NCI-H2171 (cell line): ENCODE data around the gene MAN2A1.
"Not testable (repeated sequence)": the region's sequence is repeated elsewhere in the genome, so short reads cannot be mapped to it uniquely, and the experiment has no call there.

ENCODE experiments used
- DNase-seq: peaks from one replicate; lab custom pipeline; 2025; lab: John Stamatoyannopoulos, UW

The MAN2A1 gene

GRCh38 chr5:109826426-109826825 lies 136.7 kb downstream of the MAN2A1 start:
- no peak for DNase-seq

- DNase-seq: no peak
Measured at GRCh38 chr5:109829331-109829730, 139.6 kb downstream of the MAN2A1 start.

GRCh38 chr5:109830955-109831502 lies 141.3 kb downstream of the MAN2A1 start:
- DNase-seq: no peak

DNA sequence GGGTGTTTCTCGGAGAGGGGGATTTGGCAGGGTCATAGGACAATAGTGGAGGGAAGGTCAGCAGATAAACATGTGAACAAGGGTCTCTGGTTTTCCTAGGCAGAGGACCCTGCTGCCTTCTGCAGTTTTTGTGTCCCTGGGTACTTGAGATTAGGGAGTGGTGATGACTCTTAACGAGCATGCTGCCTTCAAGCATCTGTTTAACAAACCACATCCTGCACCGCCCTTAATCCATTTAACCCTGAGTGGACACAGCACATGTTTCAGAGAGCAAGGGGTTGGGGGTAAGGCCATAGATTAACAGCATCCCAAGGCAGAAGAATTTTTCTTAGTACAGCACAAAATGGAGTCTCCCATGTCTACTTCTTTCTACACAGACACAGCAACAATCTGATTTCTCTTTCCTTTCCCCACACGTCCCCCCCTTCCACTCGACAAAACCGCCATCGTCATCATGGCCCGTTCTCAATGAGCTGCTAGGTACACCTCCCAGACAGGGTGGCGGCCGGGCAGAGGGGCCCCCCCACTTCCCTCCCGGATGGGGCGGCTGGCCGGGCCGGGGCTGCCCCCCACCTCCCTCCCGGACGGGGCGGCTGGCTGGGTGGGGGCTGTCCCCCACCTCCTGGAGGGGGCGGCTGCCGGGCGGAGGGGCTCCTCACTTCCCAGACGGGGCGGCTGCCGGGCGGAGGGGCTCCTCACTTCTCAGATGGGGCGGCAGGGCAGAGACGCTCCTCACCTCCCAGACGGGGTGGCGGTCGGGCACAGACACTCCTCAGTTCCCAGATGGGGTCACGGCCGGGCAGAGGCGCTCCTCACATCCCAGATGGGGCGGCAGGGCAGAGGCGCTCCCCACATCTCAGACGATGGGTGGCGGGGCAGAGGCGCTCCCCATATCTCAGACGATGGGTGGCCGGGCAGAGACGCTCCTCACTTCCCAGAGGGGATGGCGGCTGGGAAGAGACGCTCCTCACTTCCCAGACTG lies 142.8 kb downstream of the MAN2A1 start:
- DNase-seq: not testable (repeated sequence)

DNA sequence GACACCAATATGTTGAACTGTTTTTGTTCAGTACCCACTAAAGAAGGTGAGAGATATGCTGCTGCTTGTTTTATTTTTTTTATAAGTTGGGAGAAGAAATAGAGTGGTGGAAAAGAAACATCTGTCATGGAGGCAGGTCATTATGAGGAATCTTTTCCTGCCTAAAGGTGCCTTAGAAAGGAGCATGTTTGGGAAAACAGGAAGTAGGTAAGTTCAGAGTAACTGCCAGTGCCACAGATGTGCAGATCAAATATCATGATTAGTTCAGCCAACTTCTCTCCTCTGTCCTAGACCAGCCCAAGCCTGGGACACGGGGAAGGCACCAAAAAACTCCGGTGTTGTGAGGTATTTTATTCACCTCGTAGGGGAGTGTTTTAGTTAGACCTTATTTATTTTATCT lies 144.2 kb downstream of the MAN2A1 start:
- no peak for DNase-seq

DNA sequence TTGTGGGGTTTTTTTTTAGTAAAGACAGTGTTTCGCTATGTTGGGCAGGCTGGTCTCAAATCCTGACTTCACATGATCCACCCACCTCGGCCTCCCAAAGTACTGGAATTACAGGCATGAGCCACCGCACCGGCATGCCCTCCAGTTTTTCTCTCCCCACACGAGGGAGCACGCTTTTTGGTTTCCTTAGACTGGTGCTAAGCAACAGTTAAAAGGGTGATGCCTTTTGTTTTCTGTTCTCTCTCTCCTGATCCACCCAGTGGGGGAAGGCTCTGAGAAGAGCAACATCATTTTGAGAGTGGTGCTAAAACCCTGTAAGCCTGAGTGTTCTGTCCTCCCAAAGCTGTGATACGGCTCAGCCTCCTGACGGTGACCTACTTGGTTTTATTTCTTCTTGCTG lies 146.6 kb downstream of the MAN2A1 start:
- no peak for DNase-seq

GRCh38 chr5:109837231-109837861 lies 147.6 kb downstream of the MAN2A1 start:
- DNase-seq: no peak

- DNase-seq: no peak
Measured at GRCh38 chr5:109838157-109838556, 148.4 kb downstream of the MAN2A1 start.

GRCh38 chr5:109844148-109844547 lies 154.4 kb downstream of the MAN2A1 start:
- no peak for DNase-seq

GRCh38 chr5:109844695-109845094 lies 155.0 kb downstream of the MAN2A1 start:
- no peak for DNase-seq

- DNase-seq: no peak
Measured at GRCh38 chr5:109848130-109848529, 158.4 kb downstream of the MAN2A1 start.

DNA sequence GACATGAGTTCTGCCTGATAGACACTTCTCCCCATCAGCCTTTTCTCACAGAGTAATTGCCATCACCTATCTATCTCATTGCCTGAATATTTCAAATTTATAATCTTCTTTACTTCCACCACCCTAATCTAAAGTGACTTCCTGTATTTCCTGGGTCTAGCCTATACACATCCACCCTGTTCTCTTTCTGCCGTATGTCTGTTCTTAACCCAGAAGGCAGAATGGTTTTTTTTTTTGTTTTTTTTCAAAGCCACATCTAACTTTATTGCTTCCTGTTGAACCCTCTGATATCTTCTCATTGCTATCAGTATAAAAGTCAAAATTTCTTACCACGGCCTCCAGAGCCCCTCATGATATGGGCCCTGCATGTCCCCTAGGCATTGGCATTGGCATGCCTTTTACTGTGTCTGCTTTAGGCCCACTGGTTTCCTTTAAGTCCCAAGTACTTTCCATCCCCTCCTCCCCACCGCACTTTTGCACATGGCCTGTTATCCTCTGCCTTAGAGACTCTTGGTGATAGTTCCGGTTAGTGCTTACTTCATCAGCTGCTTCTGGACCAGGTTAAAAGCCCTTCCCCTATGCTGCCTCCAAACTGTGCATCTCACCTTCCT lies 159.9 kb downstream of the MAN2A1 start:
- no peak for DNase-seq

- DNase-seq: no peak
Measured at GRCh38 chr5:109852371-109853155, 162.8 kb downstream of the MAN2A1 start.

DNA sequence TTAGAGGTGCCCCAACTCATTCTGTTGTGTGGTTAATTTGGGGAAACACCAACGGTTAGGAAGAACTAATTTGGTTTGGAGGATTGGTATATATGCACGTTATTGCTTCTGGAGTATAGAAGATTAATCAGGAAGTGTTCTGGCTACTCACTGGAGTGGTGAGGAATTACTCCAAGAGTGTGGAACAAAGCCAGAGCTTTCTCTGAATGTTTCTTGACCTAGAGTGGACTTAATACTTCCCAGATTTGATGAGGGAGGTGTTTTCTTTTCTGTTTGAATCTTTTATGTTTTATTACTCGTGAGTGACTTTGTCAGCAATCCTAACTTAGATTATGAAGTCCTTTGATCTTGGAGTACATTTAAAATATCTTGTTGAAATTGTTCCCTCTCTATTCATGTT lies 163.7 kb downstream of the MAN2A1 start:
- DNase-seq: no peak

DNA sequence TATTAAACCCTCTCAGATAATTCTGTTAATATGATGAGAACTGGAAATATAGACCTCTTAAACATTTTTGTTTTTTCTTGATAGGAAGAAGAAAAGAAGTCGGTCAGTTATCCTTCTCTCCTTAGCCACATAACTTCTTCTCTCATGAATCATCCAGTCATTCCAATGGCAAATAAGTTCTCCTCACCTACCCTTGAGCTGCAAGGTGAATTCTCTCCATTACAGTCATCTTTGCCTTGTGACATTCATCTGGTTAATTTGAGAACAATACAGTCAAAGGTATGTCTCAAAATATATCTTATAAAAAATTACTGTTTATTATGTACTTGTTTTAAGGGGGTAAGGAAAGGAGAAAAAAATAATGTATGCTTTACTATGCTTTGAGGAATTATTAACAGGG lies 165.3 kb downstream of the MAN2A1 start:
- DNase-seq: no peak

DNA sequence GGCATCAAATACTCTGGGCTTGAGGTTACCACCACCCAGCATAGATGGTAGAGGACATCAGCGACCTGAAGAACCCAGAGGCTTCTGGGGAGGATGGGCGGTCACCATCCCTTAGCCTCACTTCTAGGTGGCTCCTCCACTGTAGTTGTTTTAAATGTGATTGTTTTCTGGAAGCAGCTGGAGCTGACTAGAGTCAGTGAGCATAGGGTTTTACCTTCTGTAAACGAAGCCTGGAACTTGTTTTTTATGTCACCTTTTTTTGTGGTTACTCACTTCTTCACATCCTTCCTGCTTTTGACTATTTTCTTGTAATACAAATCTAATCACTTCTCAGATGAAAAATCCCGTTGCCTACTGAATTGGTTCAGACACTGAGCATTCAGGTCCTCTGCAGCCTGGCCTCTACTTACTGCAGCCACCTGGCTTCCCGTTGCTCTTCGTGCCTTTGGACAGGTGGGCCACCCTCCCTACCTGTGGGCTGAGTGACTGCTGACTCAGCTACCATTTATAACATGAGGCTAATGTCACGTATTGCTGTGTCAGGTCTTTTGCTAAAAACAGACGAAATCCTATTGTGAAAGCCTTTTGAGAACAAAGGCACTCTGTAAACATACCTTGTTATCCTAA lies 167.8 kb downstream of the MAN2A1 start:
- DNase-seq: no peak

DNA sequence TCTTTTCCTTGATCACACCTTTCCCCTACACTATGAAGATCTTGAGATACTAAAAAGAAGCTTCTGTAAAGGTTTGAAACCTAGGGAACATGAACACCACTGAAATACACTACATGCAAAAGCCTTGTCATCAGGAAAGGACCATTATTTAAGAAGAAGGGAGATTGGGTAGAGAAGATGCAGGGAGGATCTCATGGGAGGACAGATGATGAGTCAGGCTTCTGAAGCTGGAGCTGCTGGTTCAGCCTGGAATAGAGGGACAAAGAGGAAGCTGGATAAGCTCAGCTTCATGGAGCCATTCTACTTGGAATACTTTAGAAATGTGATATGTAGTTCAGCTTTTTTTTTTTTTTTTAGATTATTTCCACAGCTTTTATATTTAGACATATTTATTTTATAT lies 169.8 kb downstream of the MAN2A1 start:
- DNase-seq: no peak

DNA sequence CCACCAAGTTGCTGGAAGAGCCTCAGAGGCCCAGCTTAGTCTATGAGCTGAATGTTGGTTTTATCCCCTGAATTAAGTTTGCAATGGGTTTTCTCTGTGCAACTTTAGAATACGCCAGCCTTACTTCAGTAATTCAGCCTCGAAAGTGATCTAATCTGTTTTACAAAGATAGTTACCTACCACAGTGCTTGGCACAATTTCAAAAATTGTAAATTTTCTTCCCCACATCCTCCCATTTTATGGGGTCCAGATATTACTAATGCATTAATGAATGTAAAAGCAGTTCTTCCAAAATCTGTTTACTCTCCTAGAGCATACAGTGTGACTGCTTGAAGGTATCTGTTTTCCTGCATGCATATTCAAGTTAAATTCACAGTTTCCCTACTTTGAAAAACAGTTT lies 172.6 kb downstream of the MAN2A1 start:
- DNase-seq: no peak

- DNase-seq: no peak
Measured at GRCh38 chr5:109863752-109864151, 174.0 kb downstream of the MAN2A1 start.

DNA sequence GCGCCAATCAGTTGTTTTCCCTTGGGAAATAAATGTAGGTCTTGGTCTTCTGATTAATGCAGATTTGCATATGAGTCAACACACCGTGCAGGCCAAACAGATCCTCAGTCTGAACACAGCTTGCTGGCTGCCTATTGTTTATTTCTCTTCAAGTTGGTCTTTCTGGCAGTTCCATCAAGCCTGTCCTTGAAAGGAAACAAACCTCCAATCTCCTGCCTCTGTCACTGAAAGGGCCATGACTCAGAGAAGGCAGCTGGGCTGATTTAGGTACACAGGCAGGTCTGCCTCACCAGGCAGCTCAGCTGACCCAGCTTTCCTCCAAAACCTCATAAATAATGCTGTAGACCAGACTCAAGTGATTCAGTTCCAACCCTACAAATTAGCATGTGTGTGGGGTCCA lies 175.9 kb downstream of the MAN2A1 start:
- no peak for DNase-seq

DNA sequence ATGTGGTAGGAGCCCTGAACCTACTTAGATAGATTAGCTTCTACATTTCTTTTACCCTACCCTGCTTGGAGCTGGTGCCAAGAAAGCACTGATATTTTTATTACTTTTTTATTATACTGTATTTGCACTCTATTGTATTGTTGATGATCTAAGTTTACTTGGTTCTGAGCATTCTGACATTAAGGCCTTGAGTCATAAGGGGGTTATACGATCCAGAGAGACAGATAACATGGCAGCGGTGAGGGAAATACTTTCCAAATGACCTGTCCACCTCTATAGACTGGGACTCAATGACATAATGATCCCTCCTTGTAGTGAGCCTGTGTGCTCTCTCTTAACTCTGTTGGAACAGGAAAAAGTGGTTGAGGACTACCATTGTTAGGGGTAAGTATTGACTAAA lies 176.3 kb downstream of the MAN2A1 start:
- no peak for DNase-seq
